Nephron (organoid): ENCODE results near the gene NAV2.

Experiments
- H3K27ac Mint-ChIP-seq, 3 experiments: 2 replicates each; pipeline ENCODE4 v1.8.0; 2020; ENCODE audit warnings: mixed read lengths in 3 of 3, mild to moderate bottlenecking in 2 of 3, moderate library complexity in 1 of 3
- H3K27me3 Mint-ChIP-seq: 2 replicates; pipeline ENCODE4 v1.8.0; 2021; ENCODE audit warnings: low read depth, mild to moderate bottlenecking, moderate library complexity, mixed read lengths
- H3K36me3 Mint-ChIP-seq: 2 replicates; pipeline ENCODE4 v1.8.0; 2020; ENCODE audit warnings: low read depth, mixed read lengths
- H3K4me1 Mint-ChIP-seq: 2 replicates; pipeline ENCODE4 v1.8.0; 2020; ENCODE audit warnings: mixed read lengths
- H3K4me3 Mint-ChIP-seq, 3 experiments: 2 replicates each; pipeline ENCODE4 v1.8.0; 2020; ENCODE audit warnings: mild to moderate bottlenecking in 3 of 3, mixed read lengths in 3 of 3, moderate library complexity in 2 of 3
- H3K9me3 Mint-ChIP-seq: 2 replicates; pipeline ENCODE4 v1.8.0; 2020; ENCODE audit warnings: mixed read lengths
- TF ChIP-seq, protein P1 (sequence below), 3 experiments: fragments of 200-600 bp; sonication (generic); IDR thresholded peaks; one replicate each; pipeline ENCODE4 v1.5.0; 2021; ENCODE audit warnings: antibody characterized with exemption in 3 of 3; ENCODE audit not compliant: unreplicated experiment in 3 of 3

The NAV2 gene

DNA sequence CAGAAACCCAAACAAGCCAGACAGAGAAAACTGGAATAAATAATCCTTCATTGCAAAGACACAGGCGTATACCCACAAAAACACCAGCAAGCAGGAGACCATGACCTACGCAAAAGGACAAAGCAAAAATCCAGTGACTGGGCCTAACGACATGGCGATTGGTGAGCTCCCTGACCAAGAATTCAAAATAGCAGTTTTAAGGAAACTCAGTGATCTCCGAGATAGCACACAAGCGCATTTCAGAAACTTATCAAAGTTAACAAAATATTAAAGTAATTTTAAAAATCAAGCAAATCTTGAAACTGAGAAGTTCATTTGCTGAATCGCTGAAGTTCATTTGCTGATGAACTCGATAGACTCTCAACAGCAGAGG lies 420.0 kb downstream of the NAV2 start:
- Mint-ChIP-seq H3K36me3 (no peaks in the 10 kb centered on the region), H3K27ac (no peak overlapping the region), H3K4me1 (no peaks in the 10 kb centered on the region), H3K9me3 (no peaks in the 10 kb centered on the region), H3K4me3 (peak overlapping the region; percentile 54 to 71 (median 69)), H3K27me3 (peaks cover 24% of the 10 kb centered on the region)
- TF ChIP-seq, protein P1, sequence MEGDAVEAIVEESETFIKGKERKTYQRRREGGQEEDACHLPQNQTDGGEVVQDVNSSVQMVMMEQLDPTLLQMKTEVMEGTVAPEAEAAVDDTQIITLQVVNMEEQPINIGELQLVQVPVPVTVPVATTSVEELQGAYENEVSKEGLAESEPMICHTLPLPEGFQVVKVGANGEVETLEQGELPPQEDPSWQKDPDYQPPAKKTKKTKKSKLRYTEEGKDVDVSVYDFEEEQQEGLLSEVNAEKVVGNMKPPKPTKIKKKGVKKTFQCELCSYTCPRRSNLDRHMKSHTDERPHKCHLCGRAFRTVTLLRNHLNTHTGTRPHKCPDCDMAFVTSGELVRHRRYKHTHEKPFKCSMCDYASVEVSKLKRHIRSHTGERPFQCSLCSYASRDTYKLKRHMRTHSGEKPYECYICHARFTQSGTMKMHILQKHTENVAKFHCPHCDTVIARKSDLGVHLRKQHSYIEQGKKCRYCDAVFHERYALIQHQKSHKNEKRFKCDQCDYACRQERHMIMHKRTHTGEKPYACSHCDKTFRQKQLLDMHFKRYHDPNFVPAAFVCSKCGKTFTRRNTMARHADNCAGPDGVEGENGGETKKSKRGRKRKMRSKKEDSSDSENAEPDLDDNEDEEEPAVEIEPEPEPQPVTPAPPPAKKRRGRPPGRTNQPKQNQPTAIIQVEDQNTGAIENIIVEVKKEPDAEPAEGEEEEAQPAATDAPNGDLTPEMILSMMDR (IDR thresholded peaks at IDR 0.05; ENCODE audit: unreplicated experiment in 3 of 3) = peak in 2 of 3 experiments; percentile 29 to 55

DNA sequence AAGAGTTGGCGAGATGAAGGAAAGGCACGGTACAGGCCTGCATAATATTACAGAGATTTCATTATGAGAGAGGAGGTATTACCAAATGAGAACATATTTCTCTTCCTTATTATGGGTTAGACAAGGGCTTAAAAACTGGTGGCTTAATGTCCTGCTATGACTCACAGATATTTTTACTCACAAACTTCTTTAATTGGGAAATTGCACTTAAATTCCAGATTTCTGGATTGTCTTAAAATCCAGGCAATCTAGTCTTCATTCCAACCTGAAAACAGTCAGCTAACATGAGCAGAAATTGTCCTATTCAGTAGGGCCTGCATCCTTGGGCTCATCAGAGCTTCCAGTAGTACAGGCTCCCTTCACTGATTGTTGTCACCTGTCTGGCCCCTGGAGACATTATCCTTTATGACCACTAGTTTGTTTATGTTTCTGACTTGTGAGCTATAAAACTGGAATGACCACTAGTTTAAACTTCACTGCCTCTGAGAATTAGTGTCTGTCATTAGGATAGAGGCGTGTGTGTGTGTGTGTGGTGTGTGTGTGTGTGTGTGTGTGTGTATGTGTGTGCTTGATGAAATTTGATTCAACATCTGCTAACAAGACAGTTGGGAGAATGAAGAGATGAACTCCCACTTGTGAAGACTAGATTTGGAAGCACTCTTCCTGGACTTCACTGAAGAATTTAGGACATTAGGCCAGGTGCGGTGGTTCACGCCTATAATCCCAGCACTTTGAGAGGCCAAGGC lies 422.5 kb downstream of the NAV2 start:
- Mint-ChIP-seq H3K27ac (no peak overlapping the region), H3K36me3 (no peaks in the 10 kb centered on the region), H3K27me3 (peaks cover 34% of the 10 kb centered on the region), H3K9me3 (no peaks in the 10 kb centered on the region), H3K4me3 (no peak overlapping the region), H3K4me1 (no peaks in the 10 kb centered on the region)
- TF ChIP-seq, protein P1 (IDR thresholded peaks at IDR 0.05; ENCODE audit: unreplicated experiment in 3 of 3) = no peak

DNA sequence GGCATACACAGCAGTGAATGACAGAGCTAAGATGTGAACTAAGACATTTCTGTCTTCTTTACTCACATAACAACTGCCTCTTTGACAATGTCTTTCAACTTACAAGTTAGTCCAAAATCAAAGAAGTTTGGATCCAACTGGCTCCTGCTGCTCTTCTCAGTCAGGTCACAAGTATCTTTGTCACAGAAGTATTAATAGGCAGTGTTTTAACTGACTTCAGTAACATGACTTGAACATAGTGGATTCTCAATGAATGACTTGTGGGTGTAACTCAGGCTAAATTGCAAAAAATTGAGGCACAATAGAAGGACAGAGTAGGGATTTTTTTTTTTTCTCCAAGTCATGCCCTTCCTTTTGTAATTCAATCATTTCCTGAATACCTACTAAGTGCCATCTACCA lies 425.0 kb downstream of the NAV2 start:
- Mint-ChIP-seq H3K4me3 (no peak overlapping the region), H3K9me3 (peaks cover 4% of the 10 kb centered on the region), H3K27me3 (peaks cover 36% of the 10 kb centered on the region), H3K36me3 (no peaks in the 10 kb centered on the region), H3K27ac (no peak overlapping the region), H3K4me1 (no peaks in the 10 kb centered on the region)
- TF ChIP-seq, protein P1 (IDR thresholded peaks at IDR 0.05; ENCODE audit: unreplicated experiment in 3 of 3) = no peak

DNA sequence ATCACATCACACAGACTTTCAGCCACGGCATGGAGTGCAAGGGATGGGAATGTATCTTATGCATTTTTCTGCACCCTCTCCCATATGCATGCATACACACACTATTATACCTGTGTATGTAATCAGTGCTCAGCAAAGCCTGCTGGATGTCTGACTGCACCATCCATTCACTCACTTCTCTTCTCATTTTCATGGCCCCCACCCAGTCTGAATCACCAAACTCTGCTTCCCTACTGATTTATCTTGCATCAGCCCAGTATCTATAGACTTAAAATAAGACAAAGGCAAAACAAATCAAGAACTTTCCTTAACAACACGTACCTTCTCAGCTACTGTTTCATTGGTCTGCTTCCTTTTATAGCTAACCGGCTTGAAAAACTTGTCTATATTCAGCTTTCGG lies 426.1 kb downstream of the NAV2 start:
- Mint-ChIP-seq H3K4me3 (no peak overlapping the region), H3K27ac (no peak overlapping the region), H3K9me3 (peaks cover 4% of the 10 kb centered on the region), H3K36me3 (no peaks in the 10 kb centered on the region), H3K4me1 (no peaks in the 10 kb centered on the region), H3K27me3 (peaks cover 36% of the 10 kb centered on the region)
- TF ChIP-seq, protein P1 (IDR thresholded peaks at IDR 0.05; ENCODE audit: unreplicated experiment in 3 of 3) = no peak

DNA sequence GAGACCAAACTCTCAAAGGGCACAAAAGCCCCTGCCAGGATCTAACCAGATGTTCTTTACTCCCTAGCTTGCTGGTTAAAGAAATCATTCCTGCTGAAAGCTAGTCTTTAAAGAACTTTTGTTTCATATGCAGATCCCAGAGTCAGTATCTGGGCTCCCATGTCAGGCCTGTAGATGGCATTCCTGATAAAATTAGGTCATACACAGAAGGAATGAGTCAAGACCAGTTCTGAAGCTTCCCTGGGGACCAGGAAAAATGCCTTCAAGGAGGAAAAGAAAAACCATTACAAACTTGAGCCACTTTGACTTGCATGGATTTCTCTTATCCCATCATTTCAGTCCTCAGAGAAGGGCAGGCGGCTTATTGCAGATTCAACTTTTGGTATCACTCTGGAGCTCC lies 441.7 kb downstream of the NAV2 start:
- H3K27ac Mint-ChIP-seq = no peak overlapping the region

More for the DNA sequence above, 441.7 kb downstream of the NAV2 start:
- H3K4me1 Mint-ChIP-seq = peaks cover 26% of the 10 kb centered on the region
- no peak overlapping the region for H3K4me3 Mint-ChIP-seq
- H3K9me3 Mint-ChIP-seq = peaks cover 11% of the 10 kb centered on the region
- TF ChIP-seq, protein P1 (IDR thresholded peaks at IDR 0.05; ENCODE audit: unreplicated experiment in 3 of 3) = no peak
- H3K36me3 Mint-ChIP-seq = no peaks in the 10 kb centered on the region
- H3K27me3 Mint-ChIP-seq = peaks cover 74% of the 10 kb centered on the region
